ENCODE data around the gene TFAP2E. TPM values are rescaled to one million over a fixed set of nuclear protein-coding genes. Genes with fewer than 3 reads are reported as not detected.

The TFAP2E gene
- total RNA-seq, 1 donor from 2014 or later, result 1.0 TPM

DNA sequence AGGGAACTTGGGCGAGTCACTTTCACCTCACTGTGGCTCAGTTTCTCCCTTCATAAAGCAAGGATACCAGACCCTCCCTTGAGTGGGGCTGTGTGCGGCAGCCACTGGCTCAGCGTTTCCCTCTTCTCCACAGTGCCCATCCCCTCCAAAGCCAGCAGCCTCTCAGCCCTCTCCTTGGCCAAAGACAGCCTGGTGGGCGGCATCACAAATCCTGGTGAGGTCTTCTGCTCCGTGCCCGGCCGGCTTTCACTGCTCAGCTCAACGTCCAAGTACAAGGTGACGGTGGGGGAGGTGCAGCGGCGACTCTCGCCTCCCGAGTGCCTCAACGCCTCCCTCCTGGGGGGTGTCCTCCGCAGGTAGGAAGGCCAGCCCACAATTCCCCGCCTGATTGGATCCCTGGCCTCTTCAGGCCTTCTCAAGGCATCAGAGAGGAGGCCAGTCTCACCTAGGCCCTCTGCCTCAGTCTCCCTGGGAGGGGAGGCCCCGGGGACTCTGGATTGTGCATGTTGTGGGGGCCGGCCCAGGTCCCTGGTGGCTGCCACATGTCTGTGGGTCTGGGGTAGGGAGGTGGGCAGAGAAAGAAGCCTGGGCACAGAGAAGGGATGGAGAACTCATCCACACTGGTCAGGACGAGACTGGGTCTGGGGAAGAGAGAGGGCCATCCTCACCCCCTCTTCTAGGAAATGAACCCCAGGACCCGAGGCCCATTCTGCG, 15.2 kb downstream of the TFAP2E start:
- no peak overlapping the region for H3K4me3 ChIP-seq (ENCODE audit: low read depth, low read length)
- TF ChIP-seq, protein P1, sequence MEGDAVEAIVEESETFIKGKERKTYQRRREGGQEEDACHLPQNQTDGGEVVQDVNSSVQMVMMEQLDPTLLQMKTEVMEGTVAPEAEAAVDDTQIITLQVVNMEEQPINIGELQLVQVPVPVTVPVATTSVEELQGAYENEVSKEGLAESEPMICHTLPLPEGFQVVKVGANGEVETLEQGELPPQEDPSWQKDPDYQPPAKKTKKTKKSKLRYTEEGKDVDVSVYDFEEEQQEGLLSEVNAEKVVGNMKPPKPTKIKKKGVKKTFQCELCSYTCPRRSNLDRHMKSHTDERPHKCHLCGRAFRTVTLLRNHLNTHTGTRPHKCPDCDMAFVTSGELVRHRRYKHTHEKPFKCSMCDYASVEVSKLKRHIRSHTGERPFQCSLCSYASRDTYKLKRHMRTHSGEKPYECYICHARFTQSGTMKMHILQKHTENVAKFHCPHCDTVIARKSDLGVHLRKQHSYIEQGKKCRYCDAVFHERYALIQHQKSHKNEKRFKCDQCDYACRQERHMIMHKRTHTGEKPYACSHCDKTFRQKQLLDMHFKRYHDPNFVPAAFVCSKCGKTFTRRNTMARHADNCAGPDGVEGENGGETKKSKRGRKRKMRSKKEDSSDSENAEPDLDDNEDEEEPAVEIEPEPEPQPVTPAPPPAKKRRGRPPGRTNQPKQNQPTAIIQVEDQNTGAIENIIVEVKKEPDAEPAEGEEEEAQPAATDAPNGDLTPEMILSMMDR (conservative IDR thresholded peaks at IDR 0.05; ENCODE audit: low read depth, low read length), result no peak
- no peak for DNase-seq (ENCODE audit: low read depth)

GRCh38 chr1:35589516-35590427, 16.7 kb downstream of the TFAP2E start:
- DNase-seq (ENCODE audit: low read depth), result no peak
- no peak overlapping the region for H3K4me3 ChIP-seq (ENCODE audit: low read depth, low read length)
- TF ChIP-seq, protein P1 (conservative IDR thresholded peaks at IDR 0.05; ENCODE audit: low read depth, low read length), result no peak

- no peak overlapping the region for H3K4me3 ChIP-seq (ENCODE audit: low read depth, low read length)
- no peak for DNase-seq (ENCODE audit: low read depth)
- TF ChIP-seq, protein P1 (conservative IDR thresholded peaks at IDR 0.05; ENCODE audit: low read depth, low read length), result no peak
Observed at GRCh38 chr1:35590476-35591040, 17.4 kb downstream of the TFAP2E start.

GRCh38 chr1:35591211-35591610, 18.1 kb downstream of the TFAP2E start:
- no peak for DNase-seq (ENCODE audit: low read depth)
- TF ChIP-seq, protein P1 (conservative IDR thresholded peaks at IDR 0.05; ENCODE audit: low read depth, low read length), result no peak
- H3K4me3 ChIP-seq (ENCODE audit: low read depth, low read length), result no peak overlapping the region

- TF ChIP-seq, protein P1 (conservative IDR thresholded peaks at IDR 0.05; ENCODE audit: low read depth, low read length), result no peak
Observed at GRCh38 chr1:35592991-35593769, 20.1 kb downstream of the TFAP2E start.

GRCh38 chr1:35594005-35594760, 21.1 kb downstream of the TFAP2E start:
- TF ChIP-seq, protein P1 (conservative IDR thresholded peaks at IDR 0.05; ENCODE audit: low read depth, low read length), result no peak
- DNase-seq (ENCODE audit: low read depth), result no peak
- H3K4me3 ChIP-seq (ENCODE audit: low read depth, low read length), result no peak overlapping the region

More at GRCh38 chr1:35592991-35593769, 20.1 kb downstream of the TFAP2E start:
- H3K4me3 ChIP-seq (ENCODE audit: low read depth, low read length), result no peak overlapping the region
- DNase-seq (ENCODE audit: low read depth), result no peak

Data from epithelial cell of proximal tubule (primary cell).